Prostate gland (tissue), 2 donors: Measurements from ENCODE around the gene ACIN1.

Experiments
- POLR2A ChIP-seq: fragments of 450-650 bp; IDR thresholded peaks from one replicate; pipeline ENCODE4 v1.6.1; 2016; ENCODE audit warnings: antibody characterized with exemption, mild to moderate bottlenecking
- TF ChIP-seq, protein P1 (sequence below), 4 experiments: fragments of 200-600 bp in 2 of 4; fragments of 450-650 bp in 2 of 4; sonication (generic) in 2 of 4; IDR thresholded peaks; 1 replicate in 3 of 4; 2 replicates in 1 of 4; pipeline ENCODE4 v1.5.1; 2016 to 2019; ENCODE audit warnings: antibody characterized with exemption in 4 of 4, mild to moderate bottlenecking in 2 of 4, moderate library complexity in 2 of 4

DNA sequence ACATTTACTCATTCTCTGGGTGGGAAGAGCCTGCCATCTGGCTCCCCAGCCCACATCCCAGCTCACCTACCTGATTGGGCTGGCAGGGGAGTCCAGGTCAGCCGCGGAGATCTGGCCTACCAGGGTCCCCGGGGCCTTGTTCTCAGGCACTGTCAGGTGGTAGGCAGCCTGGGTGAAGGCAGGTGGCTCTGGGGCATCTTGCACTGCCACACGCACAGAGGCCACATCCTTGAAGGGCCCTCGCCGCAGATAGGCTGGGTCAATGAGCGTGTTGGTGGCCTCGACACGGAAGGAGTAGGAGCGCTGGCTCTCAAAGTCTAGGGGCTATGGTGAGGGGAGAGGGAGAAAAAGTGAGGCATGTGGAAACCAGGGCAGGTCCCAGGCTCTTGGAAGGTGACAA, 41.5 kb downstream of the ACIN1 start:
- TF ChIP-seq, protein P1, sequence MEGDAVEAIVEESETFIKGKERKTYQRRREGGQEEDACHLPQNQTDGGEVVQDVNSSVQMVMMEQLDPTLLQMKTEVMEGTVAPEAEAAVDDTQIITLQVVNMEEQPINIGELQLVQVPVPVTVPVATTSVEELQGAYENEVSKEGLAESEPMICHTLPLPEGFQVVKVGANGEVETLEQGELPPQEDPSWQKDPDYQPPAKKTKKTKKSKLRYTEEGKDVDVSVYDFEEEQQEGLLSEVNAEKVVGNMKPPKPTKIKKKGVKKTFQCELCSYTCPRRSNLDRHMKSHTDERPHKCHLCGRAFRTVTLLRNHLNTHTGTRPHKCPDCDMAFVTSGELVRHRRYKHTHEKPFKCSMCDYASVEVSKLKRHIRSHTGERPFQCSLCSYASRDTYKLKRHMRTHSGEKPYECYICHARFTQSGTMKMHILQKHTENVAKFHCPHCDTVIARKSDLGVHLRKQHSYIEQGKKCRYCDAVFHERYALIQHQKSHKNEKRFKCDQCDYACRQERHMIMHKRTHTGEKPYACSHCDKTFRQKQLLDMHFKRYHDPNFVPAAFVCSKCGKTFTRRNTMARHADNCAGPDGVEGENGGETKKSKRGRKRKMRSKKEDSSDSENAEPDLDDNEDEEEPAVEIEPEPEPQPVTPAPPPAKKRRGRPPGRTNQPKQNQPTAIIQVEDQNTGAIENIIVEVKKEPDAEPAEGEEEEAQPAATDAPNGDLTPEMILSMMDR (IDR thresholded peaks at IDR 0.05) = no peak
- TF ChIP-seq POLR2A = no peak
